Prostate gland (tissue), 2 donors: ENCODE data around the gene NQO1.

Experiments
- CTCF ChIP-seq, 4 experiments: fragments of 200-600 bp in 2 of 4; fragments of 450-650 bp in 2 of 4; sonication (generic) in 2 of 4; IDR thresholded peaks; 1 replicate in 3 of 4; 2 replicates in 1 of 4; pipeline ENCODE4 v1.5.1; 2016 to 2019; ENCODE audit warnings: antibody characterized with exemption in 4 of 4, mild to moderate bottlenecking in 2 of 4, moderate library complexity in 2 of 4
- POLR2A ChIP-seq: fragments of 450-650 bp; IDR thresholded peaks from one replicate; pipeline ENCODE4 v1.6.1; 2016; ENCODE audit warnings: antibody characterized with exemption, mild to moderate bottlenecking

- TF ChIP-seq POLR2A: no peak
- no peak for TF ChIP-seq CTCF (IDR thresholded peaks at IDR 0.05)
These were observed 8.1 kb downstream of the NQO1 start for GRCh38 chr16:69718111-69718764.
